Measurements from ENCODE around the gene TIGIT.

GRCh38 chr3:114307222-114307830 is 13.5 kb downstream of the TIGIT start:
- no peak for TF ChIP-seq CTCF (IDR thresholded peaks at IDR 0.05; ENCODE audit: poor library complexity)
- no peak for TF ChIP-seq EZH2 (IDR thresholded peaks at IDR 0.05; ENCODE audit: borderline replicate concordance)
- TF ChIP-seq EZH2phosphoT487 (IDR thresholded peaks at IDR 0.05; ENCODE audit: low read depth, severe bottlenecking, unreplicated experiment) = no peak

All from hepatocyte (in vitro differentiated cells).